GM23338 (cell line): ENCODE results near the gene ARHGAP27. TPM values are rescaled to one million over a fixed set of nuclear protein-coding genes. Genes with fewer than 3 reads are reported as not detected.
A peak's percentile ranks its signal among the peaks of the same experiment; 100 is the strongest.

Experiments used
- ATAC-seq: fragments of 200-7000 bp; cut with Tn5 transposase; 3 replicates; pipeline ENCODE4 v1.9.1; 2020
- DNase-seq: peaks from one replicate; pipeline ENCODE4 v3.0.0-alpha.2; 2015; ENCODE audit warnings: low spot score
- H2AFZ ChIP-seq: fragments of 200-600 bp; sonication (generic); 2 replicates; pipeline ENCODE4 v1.8.0; 2016; ENCODE audit warnings: antibody characterized with exemption, mild to moderate bottlenecking, moderate library complexity
- H3F3A ChIP-seq: fragments of 200-600 bp; sonication (generic); replicated peaks from 2 replicates; pipeline ENCODE4 v1.8.0; 2017; ENCODE audit warnings: antibody characterized with exemption, mixed run types, low read depth
- H3K27ac ChIP-seq: fragments of 200-600 bp; sonication (generic); 2 replicates; pipeline ENCODE4 v1.6.1; 2016; ENCODE audit warnings: low read depth
- H3K27me3 ChIP-seq: fragments of 200-600 bp; sonication (generic); 2 replicates; pipeline ENCODE4 v1.8.0; 2016; ENCODE audit warnings: mild to moderate bottlenecking, mixed run types, moderate library complexity; ENCODE audit not compliant: insufficient read depth
- H3K36me3 ChIP-seq: fragments of 200-600 bp; sonication (generic); 2 replicates; pipeline ENCODE4 v1.8.0; 2016; ENCODE audit warnings: mild to moderate bottlenecking; ENCODE audit not compliant: insufficient read depth
- H3K4me1 ChIP-seq: fragments of 200-600 bp; sonication (generic); 2 replicates; pipeline ENCODE4 v1.8.0; 2016; ENCODE audit warnings: mild to moderate bottlenecking, moderate library complexity; ENCODE audit not compliant: insufficient read depth
- H3K4me2 ChIP-seq: fragments of 200-600 bp; sonication (generic); 2 replicates; pipeline ENCODE4 v1.7.1; 2017; ENCODE audit warnings: mixed run types
- H3K4me3 ChIP-seq: fragments of 200-600 bp; sonication (generic); 2 replicates; pipeline ENCODE4 v1.6.1; 2016; ENCODE audit warnings: mixed run types
- H3K79me2 ChIP-seq: fragments of 200-600 bp; sonication (generic); replicated peaks from 2 replicates; pipeline ENCODE4 v1.8.0; 2017; ENCODE audit warnings: mild to moderate bottlenecking; ENCODE audit not compliant: insufficient read depth
- H3K9me2 ChIP-seq: fragments of 200-600 bp; sonication (generic); 2 replicates; pipeline ENCODE4 v1.8.0; 2017; ENCODE audit not compliant: insufficient read depth
- H4K20me1 ChIP-seq: fragments of 200-600 bp; sonication (generic); replicated peaks from 2 replicates; pipeline ENCODE4 v1.8.0; 2017; ENCODE audit warnings: mild to moderate bottlenecking; ENCODE audit not compliant: insufficient read depth
- H3K27ac Mint-ChIP-seq: 2 replicates; pipeline ENCODE4 v1.8.0; 2020; ENCODE audit warnings: inconsistent platforms, mild to moderate bottlenecking, moderate library complexity, mixed read lengths
- H3K27me3 Mint-ChIP-seq: 3 replicates; pipeline ENCODE4 v1.8.0; 2022; ENCODE audit warnings: low read depth, mild to moderate bottlenecking, moderate library complexity, mixed read lengths, inconsistent platforms; ENCODE audit not compliant: insufficient read depth, poor library complexity
- H3K36me3 Mint-ChIP-seq: 3 replicates; pipeline ENCODE4 v1.8.0; 2021; ENCODE audit warnings: low read depth, mild to moderate bottlenecking, inconsistent platforms, moderate library complexity, mixed read lengths
- H3K4me1 Mint-ChIP-seq: 3 replicates; pipeline ENCODE4 v1.8.0; 2020; ENCODE audit warnings: mild to moderate bottlenecking, inconsistent platforms, mixed read lengths
- H3K4me3 Mint-ChIP-seq: 3 replicates; pipeline ENCODE4 v1.8.0; 2021; ENCODE audit warnings: moderate library complexity, mild to moderate bottlenecking, inconsistent platforms, mixed read lengths
- H3K9me3 Mint-ChIP-seq: 3 replicates; pipeline ENCODE4 v1.8.0; 2020; ENCODE audit warnings: moderate library complexity, mild to moderate bottlenecking, inconsistent platforms, mixed read lengths
- CREB1 ChIP-seq: fragments of 250-450 bp; sonication (Bioruptor Pico); IDR thresholded peaks from 2 replicates; pipeline ENCODE4 v1.5.0; 2020; ENCODE audit warnings: low read depth, mild to moderate bottlenecking, moderate library complexity
- CTCF ChIP-seq, 2 experiments: fragments of 200-600 bp in 1 of 2; sonication (generic) in 1 of 2; conservative IDR thresholded peaks; 2 replicates each; pipeline versions ENCODE4 v1.5.1 to v1.6.1; 2016 to 2017; ENCODE audit warnings: antibody characterized with exemption in 2 of 2, low read depth in 2 of 2, mild to moderate bottlenecking in 2 of 2, moderate library complexity in 1 of 2
- EZH2 ChIP-seq: fragments of 200-600 bp; sonication (generic); IDR thresholded peaks from one replicate; pipeline ENCODE4 v1.8.0; 2017; ENCODE audit warnings: antibody characterized with exemption, mild to moderate bottlenecking, low read depth; ENCODE audit not compliant: unreplicated experiment
- REST ChIP-seq: IDR thresholded peaks from one replicate; pipeline ENCODE4 v1.6.1; 2018; ENCODE audit warnings: antibody characterized with exemption; ENCODE audit not compliant: unreplicated experiment
- polyA plus RNA-seq: library from polyadenylated mRNA; unstranded; fragments of >200 nt; fragmentation: Nextera tagmentation; extraction: Ambion mirVana; gene quantifications from 2 replicates; pipeline ENCODE4 v1.2.1, GENCODE V29; 2016
- total RNA-seq: library from RNA; depleted of rRNA; stranded (reverse); fragments of >200 nt; shearing (Covaris generic); gene quantifications from 2 replicates; pipeline ENCODE4 v1.2.3, GENCODE V29; 2014

The ARHGAP27 gene
- total and polyA plus RNA-seq, 2 experiments from 2014 or later, result 5.9 to 17.7 TPM

GRCh38 chr17:45428931-45429338, 3.7 kb downstream of the ARHGAP27 start:
- peak overlapping the region; percentile 65 for H3K4me3 Mint-ChIP-seq
- H3K27me3 ChIP-seq, result peaks cover 47% of the 10 kb centered on the region
- no peak for ATAC-seq

More at GRCh38 chr17:45428931-45429338, 3.7 kb downstream of the ARHGAP27 start:
- H3K9me3 Mint-ChIP-seq, result peaks cover 6% of the 10 kb centered on the region
- no peak overlapping the region for H3K27ac Mint-ChIP-seq
- H3K4me1 ChIP-seq, result peaks cover 21% of the 10 kb centered on the region
- no peaks in the 10 kb centered on the region for H3K9me2 ChIP-seq
- DNase-seq, result peak; percentile 66
- H3K27ac ChIP-seq, result no peak overlapping the region
- H4K20me1 ChIP-seq, result no peaks in the 10 kb centered on the region
- peak overlapping the region; percentile 84 for H3K4me3 ChIP-seq
- H3K27me3 Mint-ChIP-seq, result peaks cover 49% of the 10 kb centered on the region
- peak overlapping the region; percentile 56 for H2AFZ ChIP-seq
- TF ChIP-seq CTCF (conservative IDR thresholded peaks at IDR 0.05; ENCODE audit: low read depth in 2 of 2) (no peak), REST (no peak), CREB1 (CRISPR knock-in tag) (no peak), EZH2 (peak; percentile 10)
- peak overlapping the region; percentile 94 for H3K4me2 ChIP-seq
- H3K4me1 Mint-ChIP-seq, result peaks cover 41% of the 10 kb centered on the region
- peaks cover 29% of the 10 kb centered on the region for H3F3A ChIP-seq
- H3K36me3 Mint-ChIP-seq, result peaks cover 3% of the 10 kb centered on the region; the same call in 1 of the 3 replicates
- no peaks in the 10 kb centered on the region for H3K36me3 ChIP-seq
- no peaks in the 10 kb centered on the region for H3K79me2 ChIP-seq
